Measurements from ENCODE around the gene FNBP1. TPM values are rescaled to one million over a fixed set of nuclear protein-coding genes. Genes with fewer than 3 reads are reported as not detected.

FNBP1 gene
- total and polyA plus RNA-seq, 10 of the 15 experiments (the other 5 are each of a cell fraction or from before 2014, with no cell fraction given), result 64.5 to 353 (median 179) TPM

GRCh38 chr9:130021123-130021522 is 21.9 kb downstream of the FNBP1 start (continued):
- TF ChIP-seq MEF2A (IDR thresholded peaks at IDR 0.05; ENCODE audit: insufficient read depth, low read depth, low read length), result peak; percentile 90
- TF ChIP-seq SMAD1 (IDR thresholded peaks at IDR 0.05; ENCODE audit: low read depth, partially characterized antibody), result no peak
- TF ChIP-seq HSF1 (IDR thresholded peaks at IDR 0.05; ENCODE audit: low read depth, low read length), result no peak
- TF ChIP-seq MEF2B (IDR thresholded peaks at IDR 0.05; ENCODE audit: partially characterized antibody, poor library complexity, severe bottlenecking), result peak; percentile 52
- no peak for TF ChIP-seq RFX5 (IDR thresholded peaks at IDR 0.05; ENCODE audit: low read depth, low read length)
- no peak for TF ChIP-seq ZZZ3 (IDR thresholded peaks at IDR 0.05; ENCODE audit: control insufficient read depth, insufficient read length, low read depth)
- no peak for TF ChIP-seq NR2C1 (IDR thresholded peaks at IDR 0.05)
- TF ChIP-seq CHD2 (IDR thresholded peaks at IDR 0.05; ENCODE audit: borderline replicate concordance, low read depth, low read length), result no peak
- no peak for TF ChIP-seq ESRRA (IDR thresholded peaks at IDR 0.05; ENCODE audit: low read length)
- TF ChIP-seq HDAC2 (IDR thresholded peaks at IDR 0.05), result no peak
- no peak for TF ChIP-seq NBN (IDR thresholded peaks at IDR 0.05)
- no peak for TF ChIP-seq SREBF1 (IDR thresholded peaks at IDR 0.05; ENCODE audit: low read length)
- TF ChIP-seq BCL3 (IDR thresholded peaks at IDR 0.05; ENCODE audit: borderline replicate concordance, insufficient read depth, low read depth, low read length, poor library complexity, severe bottlenecking), result no peak
- TF ChIP-seq PBX3 (IDR thresholded peaks at IDR 0.05; ENCODE audit: insufficient replicate concordance, low read depth, low read length), result no peak
- TF ChIP-seq EZH2 (IDR thresholded peaks at IDR 0.05; ENCODE audit: borderline replicate concordance, control insufficient read depth, low read depth, low read length), result no peak
- TF ChIP-seq BCL11A (IDR thresholded peaks at IDR 0.05; ENCODE audit: low read depth, low read length), result peak; percentile 16; the same call in 1 of the 2 replicates
- TF ChIP-seq SIX5 (IDR thresholded peaks at IDR 0.05; ENCODE audit: low read depth, low read length, severe bottlenecking), result no peak
- no peak for TF ChIP-seq POLR2A (IDR thresholded peaks at IDR 0.05; ENCODE audit: low read depth, low read length)
- TF ChIP-seq MYC (IDR thresholded peaks at IDR 0.05; ENCODE audit: insufficient read depth, insufficient read length, insufficient replicate concordance, low read length, severe bottlenecking), result no peak
- TF ChIP-seq JUNB (IDR thresholded peaks at IDR 0.05), result no peak
- no peak for TF ChIP-seq YBX1 (IDR thresholded peaks at IDR 0.05)
- TF ChIP-seq ZNF384 (IDR thresholded peaks at IDR 0.05; ENCODE audit: borderline replicate concordance, low read depth, low read length), result no peak
- TF ChIP-seq, protein P1, sequence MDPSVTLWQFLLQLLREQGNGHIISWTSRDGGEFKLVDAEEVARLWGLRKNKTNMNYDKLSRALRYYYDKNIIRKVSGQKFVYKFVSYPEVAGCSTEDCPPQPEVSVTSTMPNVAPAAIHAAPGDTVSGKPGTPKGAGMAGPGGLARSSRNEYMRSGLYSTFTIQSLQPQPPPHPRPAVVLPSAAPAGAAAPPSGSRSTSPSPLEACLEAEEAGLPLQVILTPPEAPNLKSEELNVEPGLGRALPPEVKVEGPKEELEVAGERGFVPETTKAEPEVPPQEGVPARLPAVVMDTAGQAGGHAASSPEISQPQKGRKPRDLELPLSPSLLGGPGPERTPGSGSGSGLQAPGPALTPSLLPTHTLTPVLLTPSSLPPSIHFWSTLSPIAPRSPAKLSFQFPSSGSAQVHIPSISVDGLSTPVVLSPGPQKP (IDR thresholded peaks at IDR 0.05; ENCODE audit: low read depth, low read length), result no peak
- TF ChIP-seq ATF3 (IDR thresholded peaks at IDR 0.05; ENCODE audit: borderline replicate concordance, extremely low read depth, low read depth, low read length), result no peak
- no peak for TF ChIP-seq TARDBP (IDR thresholded peaks at IDR 0.05; ENCODE audit: borderline replicate concordance)
- TF ChIP-seq CREM (IDR thresholded peaks at IDR 0.05; ENCODE audit: low read depth), result 0 out of 2 replicates have a peak, but pooled peaks have one; percentile 39
